ENCODE data around the gene ENAM. TPM values are rescaled to one million over a fixed set of nuclear protein-coding genes. Genes with fewer than 3 reads are reported as not detected.

ENAM gene
- total RNA-seq, 4 donors from 2014 or later, result not detected

DNA sequence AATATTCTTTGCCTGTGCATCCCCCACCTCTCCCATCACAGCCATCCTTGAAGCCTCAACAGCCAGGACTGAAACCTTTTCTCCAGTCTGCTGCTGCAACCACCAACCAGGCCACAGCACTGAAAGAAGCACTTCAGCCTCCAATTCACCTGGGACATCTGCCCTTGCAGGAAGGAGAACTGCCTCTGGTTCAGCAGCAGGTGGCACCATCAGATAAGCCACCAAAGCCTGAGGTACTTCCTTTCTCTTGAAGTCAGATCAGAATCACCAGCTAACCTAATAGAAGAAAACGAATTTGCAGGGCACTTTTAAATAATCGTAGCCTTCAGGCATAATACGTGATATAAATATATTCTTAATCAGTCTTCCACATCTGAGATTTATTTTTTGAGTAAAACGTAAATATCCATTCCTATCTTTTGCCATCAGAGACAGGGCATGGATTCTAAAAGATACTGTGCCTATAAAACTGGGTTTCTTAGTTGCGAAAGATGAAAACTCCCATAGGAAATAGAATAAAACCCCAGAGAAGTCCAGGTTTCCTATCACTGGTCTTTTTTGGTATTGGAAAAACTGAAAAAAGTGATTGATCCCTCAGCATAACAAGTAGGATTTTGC, 27.0 kb upstream of the ENAM start:
- Histone ChIP-seq H3K4me1 (no peaks in the 10 kb centered on the region), H3K36me3 (no peaks in the 10 kb centered on the region), H3K9me3 (no peaks in the 10 kb centered on the region), H3K27ac (no peak overlapping the region), H3K4me3 (no peak overlapping the region), H3K27me3 (no peaks in the 10 kb centered on the region)
- no peak for DNase-seq (ENCODE audit: low spot score in 2 of 2)
- TF ChIP-seq POLR2AphosphoS5 (IDR thresholded peaks at IDR 0.05), result no peak
- TF ChIP-seq POLR2A (IDR thresholded peaks at IDR 0.05), result no peak
- TF ChIP-seq, protein P1, sequence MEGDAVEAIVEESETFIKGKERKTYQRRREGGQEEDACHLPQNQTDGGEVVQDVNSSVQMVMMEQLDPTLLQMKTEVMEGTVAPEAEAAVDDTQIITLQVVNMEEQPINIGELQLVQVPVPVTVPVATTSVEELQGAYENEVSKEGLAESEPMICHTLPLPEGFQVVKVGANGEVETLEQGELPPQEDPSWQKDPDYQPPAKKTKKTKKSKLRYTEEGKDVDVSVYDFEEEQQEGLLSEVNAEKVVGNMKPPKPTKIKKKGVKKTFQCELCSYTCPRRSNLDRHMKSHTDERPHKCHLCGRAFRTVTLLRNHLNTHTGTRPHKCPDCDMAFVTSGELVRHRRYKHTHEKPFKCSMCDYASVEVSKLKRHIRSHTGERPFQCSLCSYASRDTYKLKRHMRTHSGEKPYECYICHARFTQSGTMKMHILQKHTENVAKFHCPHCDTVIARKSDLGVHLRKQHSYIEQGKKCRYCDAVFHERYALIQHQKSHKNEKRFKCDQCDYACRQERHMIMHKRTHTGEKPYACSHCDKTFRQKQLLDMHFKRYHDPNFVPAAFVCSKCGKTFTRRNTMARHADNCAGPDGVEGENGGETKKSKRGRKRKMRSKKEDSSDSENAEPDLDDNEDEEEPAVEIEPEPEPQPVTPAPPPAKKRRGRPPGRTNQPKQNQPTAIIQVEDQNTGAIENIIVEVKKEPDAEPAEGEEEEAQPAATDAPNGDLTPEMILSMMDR (IDR thresholded peaks at IDR 0.05), result peak; percentile 44 to 55
- TF ChIP-seq EP300 (IDR thresholded peaks at IDR 0.05), result no peak
- WGBS, result 33% methylated on average over 5 of the region's 5 CpGs

GRCh38 chr4:70603856-70604255, 24.7 kb upstream of the ENAM start:
- no peaks in the 10 kb centered on the region for H3K9me3 ChIP-seq
- WGBS, result 46% methylated on average over 3 of the region's 3 CpGs
- no peak overlapping the region for H3K27ac ChIP-seq
- no peak for TF ChIP-seq POLR2AphosphoS5 (IDR thresholded peaks at IDR 0.05)
- TF ChIP-seq, protein P1 (IDR thresholded peaks at IDR 0.05), result no peak
- TF ChIP-seq POLR2A (IDR thresholded peaks at IDR 0.05), result no peak
- TF ChIP-seq EP300 (IDR thresholded peaks at IDR 0.05), result no peak
- no peak overlapping the region for H3K4me3 ChIP-seq
- H3K4me1 ChIP-seq, result no peaks in the 10 kb centered on the region
- H3K36me3 ChIP-seq, result no peaks in the 10 kb centered on the region
- no peaks in the 10 kb centered on the region for H3K27me3 ChIP-seq
- no peak for DNase-seq (ENCODE audit: low spot score in 2 of 2)

DNA sequence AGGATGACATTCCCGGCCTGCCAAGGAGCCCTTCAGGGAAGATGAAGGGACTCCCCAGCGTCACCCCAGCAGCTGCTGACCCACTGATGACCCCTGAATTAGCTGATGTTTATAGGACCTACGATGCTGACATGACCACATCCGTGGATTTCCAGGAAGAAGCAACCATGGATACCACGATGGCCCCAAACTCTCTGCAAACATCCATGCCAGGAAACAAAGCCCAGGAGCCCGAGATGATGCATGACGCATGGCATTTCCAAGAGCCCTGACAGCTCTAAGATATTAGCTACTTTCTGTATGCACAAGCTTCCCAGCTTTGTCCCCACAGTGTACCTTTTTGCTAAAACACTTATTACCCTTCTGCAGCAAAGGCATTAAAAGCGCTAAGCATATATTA, 22.1 kb upstream of the ENAM start:
- Histone ChIP-seq H3K4me1 (no peaks in the 10 kb centered on the region), H3K27me3 (no peaks in the 10 kb centered on the region), H3K9me3 (no peaks in the 10 kb centered on the region), H3K27ac (no peak overlapping the region), H3K36me3 (no peaks in the 10 kb centered on the region), H3K4me3 (no peak overlapping the region)
- 94% methylated on average over 6 of the region's 8 CpGs for WGBS
- no peak for TF ChIP-seq EP300 (IDR thresholded peaks at IDR 0.05)
- TF ChIP-seq, protein P1 (IDR thresholded peaks at IDR 0.05), result no peak
- no peak for TF ChIP-seq POLR2A (IDR thresholded peaks at IDR 0.05)
- no peak for TF ChIP-seq POLR2AphosphoS5 (IDR thresholded peaks at IDR 0.05)
- no peak for DNase-seq (ENCODE audit: low spot score in 2 of 2)

DNA sequence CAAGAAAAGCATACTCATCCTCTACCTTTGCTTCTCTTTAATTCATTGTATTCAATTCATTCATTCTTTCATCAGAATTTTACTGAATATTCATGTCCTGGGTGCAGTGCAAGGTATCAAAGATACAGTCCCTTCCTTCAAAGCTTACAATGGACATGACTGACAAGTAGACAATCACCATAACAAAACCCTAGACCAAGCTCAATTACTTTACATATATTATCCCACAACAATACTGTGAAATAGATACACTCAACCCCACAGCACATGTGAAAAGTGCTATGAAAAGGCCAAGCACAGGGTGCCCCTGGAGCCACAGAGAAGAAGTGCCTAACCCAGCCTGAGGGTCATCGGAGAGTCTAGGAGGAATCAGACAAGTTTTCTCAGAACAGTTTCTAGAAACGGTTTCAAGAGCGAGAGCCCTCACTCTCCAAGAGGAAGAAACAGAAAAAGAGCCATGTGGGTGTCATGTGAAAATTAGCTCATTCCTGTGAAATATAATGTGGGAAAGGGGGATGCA, 21.1 kb upstream of the ENAM start:
- Histone ChIP-seq H3K27me3 (no peaks in the 10 kb centered on the region), H3K27ac (no peak overlapping the region), H3K9me3 (no peaks in the 10 kb centered on the region), H3K36me3 (no peaks in the 10 kb centered on the region), H3K4me3 (no peak overlapping the region), H3K4me1 (no peaks in the 10 kb centered on the region)
- no peak for DNase-seq (ENCODE audit: low spot score in 2 of 2)
- TF ChIP-seq, protein P1 (IDR thresholded peaks at IDR 0.05), result no peak
- no peak for TF ChIP-seq POLR2A (IDR thresholded peaks at IDR 0.05)
- no peak for TF ChIP-seq EP300 (IDR thresholded peaks at IDR 0.05)
- no peak for TF ChIP-seq POLR2AphosphoS5 (IDR thresholded peaks at IDR 0.05)
- WGBS, result 88% methylated on average over 3 of the region's 3 CpGs

- 85% methylated on average over 2 of the region's 2 CpGs for WGBS
- peaks cover 4% of the 10 kb centered on the region for H3K4me1 ChIP-seq
- no peaks in the 10 kb centered on the region for H3K9me3 ChIP-seq
- TF ChIP-seq POLR2A (IDR thresholded peaks at IDR 0.05) (no peak), POLR2AphosphoS5 (IDR thresholded peaks at IDR 0.05) (no peak), EP300 (IDR thresholded peaks at IDR 0.05) (no peak)
- TF ChIP-seq, protein P1 (IDR thresholded peaks at IDR 0.05), result no peak
- H3K36me3 ChIP-seq, result no peaks in the 10 kb centered on the region
- H3K27ac ChIP-seq, result no peak overlapping the region
- H3K4me3 ChIP-seq, result no peak overlapping the region
- DNase-seq (ENCODE audit: low spot score in 2 of 2), result no peak
- H3K27me3 ChIP-seq, result no peaks in the 10 kb centered on the region
Measured at GRCh38 chr4:70608324-70608723, 20.2 kb upstream of the ENAM start.
